Measurements from ENCODE around the gene MMEL1. TPM values are rescaled to one million over a fixed set of nuclear protein-coding genes. Genes with fewer than 3 reads are reported as not detected.
A peak's percentile ranks its signal among the peaks of the same experiment; 100 is the strongest.

Gene MMEL1
- total and polyA plus RNA-seq, 2 donors (not counting 1 experiment from before 2014, with no cell fraction given): not detected

DNA sequence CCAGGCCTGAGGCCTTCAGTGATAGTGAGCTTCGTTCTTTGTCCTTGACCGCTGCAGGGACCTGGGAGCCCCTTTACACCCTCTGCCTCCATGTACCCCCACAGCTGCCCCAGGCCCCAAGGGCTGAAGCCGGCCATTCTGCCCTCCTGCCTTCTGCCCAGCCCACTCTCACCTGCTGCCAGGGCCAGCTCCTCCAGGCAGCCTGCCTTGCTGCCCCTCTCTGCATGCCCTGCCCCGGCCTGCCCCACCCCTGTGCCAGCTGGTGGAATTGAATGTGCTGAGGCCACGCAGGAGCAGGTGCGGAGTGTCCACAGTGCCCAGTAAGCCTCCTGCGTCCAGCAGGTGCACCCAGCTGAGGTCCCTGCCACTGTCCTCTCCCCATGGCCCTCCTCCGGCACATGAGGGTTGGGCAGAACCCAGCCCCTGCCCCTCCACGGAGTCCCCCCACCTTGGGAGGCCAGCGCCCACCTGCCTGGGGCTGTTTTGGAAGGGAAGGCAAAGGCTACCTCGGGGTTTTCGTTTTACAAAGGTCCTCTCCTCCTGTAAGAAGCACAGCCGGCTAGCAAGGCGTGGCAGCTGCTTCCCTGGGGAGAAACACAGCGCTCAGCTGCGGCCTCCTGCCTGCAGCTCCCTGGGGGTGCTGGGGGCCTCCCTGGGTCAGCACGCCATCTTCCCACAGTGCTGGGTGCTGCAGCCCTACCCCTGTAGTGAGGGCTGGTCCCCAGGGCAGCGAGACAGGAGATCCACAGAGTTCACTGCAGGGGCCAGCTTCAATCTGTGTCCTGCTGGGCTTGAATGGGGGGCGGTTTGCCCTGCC, 21.0 kb downstream of the MMEL1 start:
- Histone ChIP-seq H4K20me1 (ENCODE audit: control insufficient read depth, insufficient read depth, low read length, poor library complexity, severe bottlenecking) (no peaks in the 10 kb centered on the region), H3K27ac (ENCODE audit: low read length in 2 of 2) (no peak overlapping the region), H3K4me2 (replicated peaks; ENCODE audit: low read depth, low read length, poor library complexity, severe bottlenecking) (no peak overlapping the region), H3K4me1 (ENCODE audit: control insufficient read depth in 2 of 2, insufficient read depth in 2 of 2, low read length in 2 of 2) (no peaks in the 10 kb centered on the region), H3K79me2 (ENCODE audit: control insufficient read depth, insufficient read depth, low read length) (no peaks in the 10 kb centered on the region), H3K27me3 (replicated peaks in 1 of 4; ENCODE audit: control extremely low read depth in 1 of 4, control insufficient read depth in 3 of 4, insufficient read depth in 4 of 4, low read length in 3 of 4) (peaks cover 0 to 27% (median 3%) of the 10 kb centered on the region in 4 experiments), H3K4me3 (ENCODE audit: control extremely low read depth in 1 of 5, extremely low read depth in 1 of 5, insufficient read depth in 1 of 5, low read depth in 2 of 5, low read length in 4 of 5) (no peak overlapping the region), H3K9ac (ENCODE audit: low read length) (no peak overlapping the region), H3K36me3 (replicated peaks in 1 of 2; ENCODE audit: control extremely low read depth in 1 of 2, control insufficient read depth in 1 of 2, extremely low read depth in 1 of 2, insufficient read depth in 2 of 2, low read length in 1 of 2) (no peaks in the 10 kb centered on the region), H3K9me3 (ENCODE audit: control extremely low read depth in 1 of 3, control insufficient read depth in 2 of 3, insufficient read depth in 1 of 3, low read length in 2 of 3) (peaks cover 4 to 25% (median 8%) of the 10 kb centered on the region in 3 donors), H2AFZ (ENCODE audit: insufficient read depth, low read depth, low read length, poor library complexity, severe bottlenecking) (no peak overlapping the region)
- DNase-seq (no peak), ATAC-seq (ENCODE audit: low read depth) (peak; percentile 36)
- H3K9me3 Mint-ChIP-seq (ENCODE audit: insufficient read depth): peaks cover 15% of the 10 kb centered on the region
- 81% methylated on average over 17 of the region's 19 CpGs for WGBS (ENCODE audit: insufficient coverage)
- ChIA-PET POLR2A (no interaction called here), CTCF (no interaction called here)
- H3K4me3 Mint-ChIP-seq: no peak overlapping the region
- H3K27me3 Mint-ChIP-seq: peaks cover 32% of the 10 kb centered on the region
- no peak for TF ChIP-seq EZH2 (IDR thresholded peaks at IDR 0.05; ENCODE audit: borderline replicate concordance, insufficient read depth, low read depth, low read length, poor library complexity, severe bottlenecking)
- TF ChIP-seq, protein P1, sequence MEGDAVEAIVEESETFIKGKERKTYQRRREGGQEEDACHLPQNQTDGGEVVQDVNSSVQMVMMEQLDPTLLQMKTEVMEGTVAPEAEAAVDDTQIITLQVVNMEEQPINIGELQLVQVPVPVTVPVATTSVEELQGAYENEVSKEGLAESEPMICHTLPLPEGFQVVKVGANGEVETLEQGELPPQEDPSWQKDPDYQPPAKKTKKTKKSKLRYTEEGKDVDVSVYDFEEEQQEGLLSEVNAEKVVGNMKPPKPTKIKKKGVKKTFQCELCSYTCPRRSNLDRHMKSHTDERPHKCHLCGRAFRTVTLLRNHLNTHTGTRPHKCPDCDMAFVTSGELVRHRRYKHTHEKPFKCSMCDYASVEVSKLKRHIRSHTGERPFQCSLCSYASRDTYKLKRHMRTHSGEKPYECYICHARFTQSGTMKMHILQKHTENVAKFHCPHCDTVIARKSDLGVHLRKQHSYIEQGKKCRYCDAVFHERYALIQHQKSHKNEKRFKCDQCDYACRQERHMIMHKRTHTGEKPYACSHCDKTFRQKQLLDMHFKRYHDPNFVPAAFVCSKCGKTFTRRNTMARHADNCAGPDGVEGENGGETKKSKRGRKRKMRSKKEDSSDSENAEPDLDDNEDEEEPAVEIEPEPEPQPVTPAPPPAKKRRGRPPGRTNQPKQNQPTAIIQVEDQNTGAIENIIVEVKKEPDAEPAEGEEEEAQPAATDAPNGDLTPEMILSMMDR (IDR thresholded peaks at IDR 0.05): no peak
- H3K27ac Mint-ChIP-seq: no peak overlapping the region
- H3K4me1 Mint-ChIP-seq: no peaks in the 10 kb centered on the region
- intact Hi-C loops (cut with micrococcal nuclease): no loop called here

DNA sequence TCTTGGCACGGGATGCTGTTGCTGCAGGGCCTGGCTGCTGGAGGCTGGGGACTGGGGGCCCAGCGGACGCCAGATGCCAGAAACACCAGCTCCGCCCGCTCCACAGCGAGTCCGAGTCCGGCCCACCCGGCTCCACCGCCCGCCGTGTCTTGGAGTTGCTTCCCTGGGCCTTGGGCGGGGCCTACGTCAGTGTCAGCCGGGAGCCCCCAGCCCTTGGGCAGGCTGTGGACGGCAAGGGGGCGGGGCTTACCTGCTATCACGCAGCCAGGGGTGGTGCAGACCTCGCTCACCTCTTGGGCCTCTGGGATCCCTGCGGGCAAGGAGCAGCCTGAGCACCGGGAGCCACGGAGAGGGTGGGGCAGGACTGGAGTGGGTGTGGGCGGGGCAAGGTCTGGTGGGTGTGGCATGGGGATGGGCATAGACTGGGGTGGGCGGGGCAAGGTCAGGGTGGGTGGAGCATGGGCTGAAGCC, 21.8 kb downstream of the MMEL1 start:
- Histone ChIP-seq H3K9me3 (ENCODE audit: control extremely low read depth in 1 of 3, control insufficient read depth in 2 of 3, insufficient read depth in 1 of 3, low read length in 2 of 3) (peaks cover 4 to 20% (median 8%) of the 10 kb centered on the region in 3 donors), H3K9ac (ENCODE audit: low read length) (no peak overlapping the region), H3K4me1 (ENCODE audit: control insufficient read depth in 2 of 2, insufficient read depth in 2 of 2, low read length in 2 of 2) (no peaks in the 10 kb centered on the region), H2AFZ (ENCODE audit: insufficient read depth, low read depth, low read length, poor library complexity, severe bottlenecking) (peak overlapping the region; percentile 10), H3K36me3 (replicated peaks in 1 of 2; ENCODE audit: control extremely low read depth in 1 of 2, control insufficient read depth in 1 of 2, extremely low read depth in 1 of 2, insufficient read depth in 2 of 2, low read length in 1 of 2) (no peaks in the 10 kb centered on the region), H3K27me3 (replicated peaks in 1 of 4; ENCODE audit: control extremely low read depth in 1 of 4, control insufficient read depth in 3 of 4, insufficient read depth in 4 of 4, low read length in 3 of 4) (peaks cover 0 to 27% (median 3%) of the 10 kb centered on the region in 4 experiments), H3K27ac (ENCODE audit: low read length in 2 of 2) (no peak overlapping the region), H3K4me2 (replicated peaks; ENCODE audit: low read depth, low read length, poor library complexity, severe bottlenecking) (peak overlapping the region; percentile 24), H3K4me3 (ENCODE audit: control extremely low read depth in 1 of 5, extremely low read depth in 1 of 5, insufficient read depth in 1 of 5, low read depth in 2 of 5, low read length in 4 of 5) (no peak overlapping the region), H3K79me2 (ENCODE audit: control insufficient read depth, insufficient read depth, low read length) (no peaks in the 10 kb centered on the region), H4K20me1 (ENCODE audit: control insufficient read depth, insufficient read depth, low read length, poor library complexity, severe bottlenecking) (no peaks in the 10 kb centered on the region)
- Mint-ChIP-seq H3K4me3 (no peak overlapping the region), H3K27ac (no peak overlapping the region), H3K4me1 (no peaks in the 10 kb centered on the region), H3K27me3 (peaks cover 28% of the 10 kb centered on the region), H3K9me3 (ENCODE audit: insufficient read depth) (peaks cover 15% of the 10 kb centered on the region)
- intact Hi-C loops (cut with micrococcal nuclease): no loop called here
- ATAC-seq (ENCODE audit: low read depth): peak; percentile 58
- DNase-seq: no peak
- WGBS (ENCODE audit: insufficient coverage): 27% methylated on average over 18 of the region's 24 CpGs
- ChIA-PET POLR2A (no interaction called here), CTCF (no interaction called here)
- TF ChIP-seq, protein P1 (IDR thresholded peaks at IDR 0.05): no peak
- TF ChIP-seq EZH2 (IDR thresholded peaks at IDR 0.05; ENCODE audit: borderline replicate concordance, insufficient read depth, low read depth, low read length, poor library complexity, severe bottlenecking): no peak

All from B cell (primary cell).